K562 (cell line): ENCODE measurements around the gene ENTPD6. TPM values are rescaled to one million over a fixed set of nuclear protein-coding genes. Genes with fewer than 3 reads are reported as not detected.
"Not testable (repeated sequence)": the region's sequence is repeated elsewhere in the genome, so short reads cannot be mapped to it uniquely, and the experiment has no call there.

Experiments
- ATAC-seq: fragments of 200-7000 bp; cut with Tn5 transposase; 3 replicates; pipeline ENCODE4 v1.9.1; 2020; ENCODE audit warnings: moderate library complexity
- BruUV-seq: library from RNA; stranded (reverse); fragments of 400-500 nt; replicated peaks from 2 replicates; lab custom pipeline; 2021; lab: Mats Ljungman, UMichigan
- CTCF ChIA-PET: fragments of 300-600 bp; formaldehyde crosslinking; extraction: SDS; loops from one replicate; lab custom pipeline; 2021; ENCODE audit warnings: low intra/inter-chr PET ratio; lab: Yijun Ruan, JAX
- POLR2A ChIA-PET: fragments of 300-600, 350-650 bp; sonication (Branson Sonifier 250); formaldehyde crosslinking; extraction: SDS; loops from one replicate; lab custom pipeline; 2021; ENCODE audit warnings: antibody characterized with exemption, inconsistent platforms; lab: Yijun Ruan, JAX
- DNase-seq, 4 experiments: peaks; one replicate each; pipeline versions ENCODE4 v3.0.0 to v3.0.0-alpha.2; 2011 to 2018; ENCODE audit warnings: low spot score in 3 of 4, mixed read lengths in 3 of 4; ENCODE audit errors: extremely low read depth in 1 of 4
- FAIRE-seq: peaks from 2 replicates; lab custom pipeline; 2011; peaks lifted over from hg19 to GRCh38; lab: Jason Lieb, UNC
- H2AFZ ChIP-seq: 2 replicates; pipeline ENCODE4 v1.6.0; 2011; ENCODE audit warnings: low read depth, low read length, control low read depth, inconsistent platforms
- H3K27ac ChIP-seq: fragments of 200-600 bp; 3 replicates; pipeline ENCODE4 v1.8.0; 2011; ENCODE audit warnings: low read depth, mild to moderate bottlenecking, control low read depth, inconsistent platforms, low read length, moderate library complexity, mixed read lengths; ENCODE audit errors: extremely low read depth
- H3K27me3 ChIP-seq, 2 experiments: fragments of 300-600 bp in 1 of 2; 2 replicates in 1 of 2; 3 replicates in 1 of 2; pipeline versions ENCODE4 v1.6.0 to v1.8.0; 2011; ENCODE audit warnings: inconsistent platforms in 2 of 2, low read length in 2 of 2, mild to moderate bottlenecking in 1 of 2, mixed read lengths in 1 of 2, moderate library complexity in 1 of 2; ENCODE audit not compliant: control insufficient read depth in 2 of 2, insufficient read depth in 2 of 2
- H3K36me3 ChIP-seq: fragments of 300-600 bp; 3 replicates; pipeline ENCODE4 v1.8.0; 2011; ENCODE audit warnings: mild to moderate bottlenecking, low read length, inconsistent platforms; ENCODE audit not compliant: control insufficient read depth, insufficient read depth
- H3K4me1 ChIP-seq, 2 experiments: fragments of 200-600 bp in 1 of 2; replicated peaks in 1 of 2; 2 replicates in 1 of 2; 3 replicates in 1 of 2; pipeline versions ENCODE4 v1.5.1 to v1.8.0; 2011; ENCODE audit warnings: inconsistent platforms in 2 of 2, low read length in 2 of 2, mild to moderate bottlenecking in 1 of 2, mixed read lengths in 1 of 2, moderate library complexity in 1 of 2; ENCODE audit not compliant: control insufficient read depth in 2 of 2, insufficient read depth in 2 of 2
- H3K4me2 ChIP-seq: 2 replicates; pipeline ENCODE4 v1.6.1; 2011; ENCODE audit warnings: low read length, control low read depth, inconsistent platforms, mixed read lengths; ENCODE audit not compliant: insufficient read depth
- H3K4me3 ChIP-seq: fragments of 200-600 bp; sonication (generic), shearing (Covaris generic); 2 replicates; pipeline ENCODE4 v1.5.1; 2016; ENCODE audit warnings: control low read depth, inconsistent platforms
- H3K79me2 ChIP-seq: fragments of 200-600 bp; 3 replicates; pipeline ENCODE4 v1.8.0; 2011; ENCODE audit warnings: low read length, inconsistent platforms; ENCODE audit not compliant: control insufficient read depth, insufficient read depth
- H3K9ac ChIP-seq, 2 experiments: 2 replicates each; pipeline versions ENCODE4 v1.6.0 to v1.6.1; 2011; ENCODE audit warnings: low read depth in 2 of 2, low read length in 2 of 2, control low read depth in 1 of 2, inconsistent platforms in 1 of 2, mild to moderate bottlenecking in 1 of 2, mixed read lengths in 1 of 2; ENCODE audit not compliant: insufficient read depth in 1 of 2
- H3K9me1 ChIP-seq: one replicate; pipeline ENCODE4 v1.6.0; 2011; ENCODE audit warnings: inconsistent platforms, mild to moderate bottlenecking, low read length, moderate library complexity; ENCODE audit not compliant: control insufficient read depth, insufficient read depth
- H3K9me3 ChIP-seq: replicated peaks from 2 replicates; pipeline ENCODE4 v1.5.1; 2011; ENCODE audit warnings: low read depth, low read length, inconsistent platforms; ENCODE audit not compliant: control insufficient read depth, insufficient read depth
- H4K20me1 ChIP-seq: replicated peaks from 2 replicates; pipeline ENCODE4 v1.6.1; 2011; ENCODE audit warnings: low read length, inconsistent platforms, mixed read lengths; ENCODE audit not compliant: control insufficient read depth, insufficient read depth
- ZNF589 ChIP-seq: fragments of 200-800 bp; sonication (Bioruptor generic); IDR thresholded peaks from 2 replicates; pipeline ENCODE4 v1.6.1; 2016; ENCODE audit warnings: low read depth, missing genetic modification characterization, missing compliant biosample characterization
- WGBS: fragments of 100-300 bp; shearing (Covaris generic); methylation state at CpG from one replicate; pipeline ENCODE4 v1.1.6; 2016; ENCODE audit warnings: low coverage, mixed read lengths; ENCODE audit not compliant: insufficient coverage; ENCODE audit errors: missing lambda C conversion rate; 5-methylcytosine and 5-hydroxymethylcytosine counted together
- in situ Hi-C: fragments of 300-500 bp; cut with MboI; formaldehyde crosslinking; loops from 4 replicates; pipeline ENCODE4 v1.15.0; 2018; ENCODE audit warnings: inconsistent platforms, mixed read lengths
- intact Hi-C: fragments of 100-400 bp; cut with micrococcal nuclease; formaldehyde crosslinking; loops from 2 replicates; pipeline ENCODE4 v1.14.2; 2022
- polyA plus RNA-seq, 8 experiments: library from polyadenylated mRNA; depleted of rRNA in 4 of 8; stranded (reverse) in 5 of 8; unstranded in 3 of 8; fragments of >200 nt; fragmentation: Nextera tagmentation in 2 of 8; fragmentation: Illumina TruSeq in 1 of 8; extraction: Ambion mirVana in 2 of 8; extraction: Trizol in 1 of 8; gene quantifications; 2 replicates each; pipeline versions ENCODE4 v1.2.1 to v1.2.3, GENCODE V29; 2011 to 2014; ENCODE audit warnings: inconsistent platforms in 1 of 8, missing spikeins in 1 of 8
- total RNA-seq, 7 experiments: library from RNA; depleted of rRNA in 6 of 7; stranded (reverse); fragments of >200 nt in 6 of 7; fragmentation: Illumina TruSeq in 2 of 7; extraction: Trizol in 2 of 7; gene quantifications; 2 replicates each; pipeline versions ENCODE4 v1.2.1 to v1.2.3, GENCODE V29; 2011 to 2021; ENCODE audit warnings: low replicate concordance in 1 of 7
- TF ChIP-seq, protein P1 (sequence below): fragments of 450-650 bp; IDR thresholded peaks from 2 replicates; pipeline ENCODE4 v1.6.1; 2018; ENCODE audit not compliant: partially characterized antibody

Gene ENTPD6
- total and polyA plus RNA-seq, 9 of the 15 experiments (the other 6 are each of a cell fraction or from before 2014, with no cell fraction given) = 0.82 to 36.8 (median 22.4) TPM

DNA sequence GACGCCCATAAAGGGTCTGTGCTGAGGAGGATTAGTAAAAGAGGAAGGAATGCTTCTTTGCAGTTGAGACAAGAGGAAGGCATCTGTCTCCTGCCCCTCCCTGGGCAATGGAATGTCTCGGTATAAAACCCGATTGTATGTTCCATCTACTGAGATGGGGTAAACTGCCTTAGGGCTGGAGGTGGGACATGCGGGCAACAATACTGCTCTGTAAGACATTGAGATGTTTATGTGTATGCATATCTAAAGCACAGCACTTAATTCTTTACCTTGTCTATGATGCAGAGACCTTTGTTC lies 46.1 kb downstream of the ENTPD6 start:
- peaks cover 6 to 18% of the 10 kb centered on the region in 2 experiments for H3K4me1 ChIP-seq
- H4K20me1 ChIP-seq, H3K9me3 ChIP-seq, CTCF ChIA-PET, H3K27me3 ChIP-seq, ATAC-seq, H3K4me3 ChIP-seq, BruUV-seq, POLR2A ChIA-PET, intact Hi-C loops, H3K9ac ChIP-seq, in situ Hi-C loops, H3K27ac ChIP-seq, H3K9me1 ChIP-seq, H3K36me3 ChIP-seq, H3K79me2 ChIP-seq, FAIRE-seq, DNase-seq, H2AFZ ChIP-seq, H3K4me2 ChIP-seq: not testable (repeated sequence)
- WGBS = 0% methylated on average over 1 of the region's 4 CpGs
- 0 out of 2 replicates have a peak, but pooled peaks have one; percentile 32 for TF ChIP-seq ZNF589 (CRISPR knock-in tag)
- TF ChIP-seq, protein P1, sequence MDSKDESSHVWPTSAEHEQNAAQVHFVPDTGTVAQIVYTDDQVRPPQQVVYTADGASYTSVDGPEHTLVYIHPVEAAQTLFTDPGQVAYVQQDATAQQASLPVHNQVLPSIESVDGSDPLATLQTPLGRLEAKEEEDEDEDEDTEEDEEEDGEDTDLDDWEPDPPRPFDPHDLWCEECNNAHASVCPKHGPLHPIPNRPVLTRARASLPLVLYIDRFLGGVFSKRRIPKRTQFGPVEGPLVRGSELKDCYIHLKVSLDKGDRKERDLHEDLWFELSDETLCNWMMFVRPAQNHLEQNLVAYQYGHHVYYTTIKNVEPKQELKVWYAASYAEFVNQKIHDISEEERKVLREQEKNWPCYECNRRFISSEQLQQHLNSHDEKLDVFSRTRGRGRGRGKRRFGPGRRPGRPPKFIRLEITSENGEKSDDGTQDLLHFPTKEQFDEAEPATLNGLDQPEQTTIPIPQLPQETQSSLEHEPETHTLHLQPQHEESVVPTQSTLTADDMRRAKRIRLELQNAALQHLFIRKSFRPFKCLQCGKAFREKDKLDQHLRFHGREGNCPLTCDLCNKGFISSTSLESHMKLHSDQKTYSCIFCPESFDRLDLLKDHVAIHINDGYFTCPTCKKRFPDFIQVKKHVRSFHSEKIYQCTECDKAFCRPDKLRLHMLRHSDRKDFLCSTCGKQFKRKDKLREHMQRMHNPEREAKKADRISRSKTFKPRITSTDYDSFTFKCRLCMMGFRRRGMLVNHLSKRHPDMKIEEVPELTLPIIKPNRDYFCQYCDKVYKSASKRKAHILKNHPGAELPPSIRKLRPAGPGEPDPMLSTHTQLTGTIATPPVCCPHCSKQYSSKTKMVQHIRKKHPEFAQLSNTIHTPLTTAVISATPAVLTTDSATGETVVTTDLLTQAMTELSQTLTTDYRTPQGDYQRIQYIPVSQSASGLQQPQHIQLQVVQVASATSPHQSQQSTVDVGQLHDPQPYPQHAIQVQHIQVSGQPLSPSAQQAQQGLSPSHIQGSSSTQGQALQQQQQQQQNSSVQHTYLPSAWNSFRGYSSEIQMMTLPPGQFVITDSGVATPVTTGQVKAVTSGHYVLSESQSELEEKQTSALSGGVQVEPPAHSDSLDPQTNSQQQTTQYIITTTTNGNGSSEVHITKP = peak; percentile 13
